Esophagus muscularis mucosa (tissue), 4 donors: Measurements from ENCODE around the gene TSN.

Experiments used
- EP300 ChIP-seq: sonication (generic); formaldehyde crosslinking; IDR thresholded peaks from one replicate; pipeline ENCODE4 v1.6.1; 2017; ENCODE audit warnings: antibody characterized with exemption
- POLR2A ChIP-seq: fragments of 450-650 bp; IDR thresholded peaks from one replicate; pipeline ENCODE4 v1.6.1; 2017; ENCODE audit warnings: antibody characterized with exemption, moderate library complexity, mild to moderate bottlenecking, low read depth
- POLR2AphosphoS5 ChIP-seq, 2 donors: sonication (generic); formaldehyde crosslinking; IDR thresholded peaks; one replicate each; pipeline ENCODE4 v1.6.1; 2017; ENCODE audit warnings: antibody characterized with exemption in 2 of 2
- TF ChIP-seq, protein P1 (sequence below), 3 experiments: fragments of 200-600 bp in 2 of 3; fragments of 450-650 bp in 1 of 3; sonication (generic) in 2 of 3; IDR thresholded peaks; one replicate each; pipeline ENCODE4 v1.5.1; 2017 to 2019; ENCODE audit warnings: antibody characterized with exemption in 3 of 3, mild to moderate bottlenecking in 2 of 3, moderate library complexity in 1 of 3

DNA sequence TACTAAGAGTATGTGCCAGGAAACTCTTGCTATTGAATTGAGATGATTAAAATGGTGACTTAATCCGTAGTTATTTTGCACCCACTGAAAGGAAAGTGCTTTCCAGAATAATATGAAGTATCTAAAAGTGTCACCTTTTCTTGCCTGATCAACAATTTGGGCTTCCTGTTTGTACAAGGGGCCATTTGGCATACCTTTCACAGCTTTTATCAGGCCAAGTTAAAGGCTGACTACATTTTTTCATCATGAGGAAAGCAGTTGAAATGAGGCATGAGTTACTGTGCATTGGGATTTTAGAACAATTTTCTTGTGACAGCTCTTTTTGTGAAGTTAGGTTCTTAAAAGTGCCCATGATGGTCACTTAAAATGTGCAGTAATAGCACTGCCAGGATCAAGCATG lies 11.2 kb downstream of the TSN start:
- TF ChIP-seq, protein P1, sequence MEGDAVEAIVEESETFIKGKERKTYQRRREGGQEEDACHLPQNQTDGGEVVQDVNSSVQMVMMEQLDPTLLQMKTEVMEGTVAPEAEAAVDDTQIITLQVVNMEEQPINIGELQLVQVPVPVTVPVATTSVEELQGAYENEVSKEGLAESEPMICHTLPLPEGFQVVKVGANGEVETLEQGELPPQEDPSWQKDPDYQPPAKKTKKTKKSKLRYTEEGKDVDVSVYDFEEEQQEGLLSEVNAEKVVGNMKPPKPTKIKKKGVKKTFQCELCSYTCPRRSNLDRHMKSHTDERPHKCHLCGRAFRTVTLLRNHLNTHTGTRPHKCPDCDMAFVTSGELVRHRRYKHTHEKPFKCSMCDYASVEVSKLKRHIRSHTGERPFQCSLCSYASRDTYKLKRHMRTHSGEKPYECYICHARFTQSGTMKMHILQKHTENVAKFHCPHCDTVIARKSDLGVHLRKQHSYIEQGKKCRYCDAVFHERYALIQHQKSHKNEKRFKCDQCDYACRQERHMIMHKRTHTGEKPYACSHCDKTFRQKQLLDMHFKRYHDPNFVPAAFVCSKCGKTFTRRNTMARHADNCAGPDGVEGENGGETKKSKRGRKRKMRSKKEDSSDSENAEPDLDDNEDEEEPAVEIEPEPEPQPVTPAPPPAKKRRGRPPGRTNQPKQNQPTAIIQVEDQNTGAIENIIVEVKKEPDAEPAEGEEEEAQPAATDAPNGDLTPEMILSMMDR (IDR thresholded peaks at IDR 0.05) = no peak
- TF ChIP-seq POLR2A (no peak), EP300 (no peak), POLR2AphosphoS5 (IDR thresholded peaks at IDR 0.05) (no peak)
